Vagina (tissue), 2 donors: ENCODE measurements around the gene CCR6.

ENCODE experiments used
- CTCF ChIP-seq, 3 experiments: fragments of 450-650 bp in 2 of 3; fragments of 200-600 bp in 1 of 3; sonication (generic) in 1 of 3; IDR thresholded peaks; one replicate each; pipeline ENCODE4 v1.5.1; 2017 to 2019; ENCODE audit warnings: antibody characterized with exemption in 3 of 3, mild to moderate bottlenecking in 2 of 3, moderate library complexity in 2 of 3
- POLR2A ChIP-seq, 2 donors: fragments of 450-650 bp; IDR thresholded peaks; one replicate each; pipeline ENCODE4 v1.6.1; 2017; ENCODE audit warnings: antibody characterized with exemption in 2 of 2, mild to moderate bottlenecking in 2 of 2, moderate library complexity in 2 of 2

GRCh38 chr6:167164261-167164660 is 41.4 kb downstream of the CCR6 start:
- TF ChIP-seq CTCF (IDR thresholded peaks at IDR 0.05) (no peak), POLR2A (IDR thresholded peaks at IDR 0.05) (no peak)
